Measurements from ENCODE around the gene KSR2. TPM values are rescaled to one million over a fixed set of nuclear protein-coding genes. Genes with fewer than 3 reads are reported as not detected.

Gene KSR2
- total RNA-seq, 1 donor from 2014 or later = 0.30 TPM

GRCh38 chr12:117421987-117422386 lies 546.8 kb downstream of the KSR2 start:
- Histone ChIP-seq H3K4me2 (no peak overlapping the region), H3K27ac (no peak overlapping the region), H3F3A (ENCODE audit: low read depth) (no peaks in the 10 kb centered on the region), H3K27me3 (peaks cover 6% of the 10 kb centered on the region), H4K20me1 (ENCODE audit: low read depth) (no peaks in the 10 kb centered on the region), H3K79me2 (ENCODE audit: low read depth) (no peaks in the 10 kb centered on the region), H3K4me1 (no peaks in the 10 kb centered on the region), H2AFZ (replicated peaks) (no peak overlapping the region), H3K36me3 (no peaks in the 10 kb centered on the region), H3K9ac (no peak overlapping the region), H3K4me3 (no peak overlapping the region), H3K9me3 (ENCODE audit: low read depth) (no peaks in the 10 kb centered on the region)
- TF ChIP-seq CTCF (IDR thresholded peaks at IDR 0.05) (no peak), EZH2 (IDR thresholded peaks at IDR 0.05) (no peak), EZH2phosphoT487 (IDR thresholded peaks at IDR 0.05) (no peak)
- Mint-ChIP-seq H3K4me1 (no peaks in the 10 kb centered on the region), H3K27ac (no peak overlapping the region), H3K4me3 (no peak overlapping the region), H3K36me3 (no peaks in the 10 kb centered on the region), H3K9me3 (no peaks in the 10 kb centered on the region), H3K27me3 (ENCODE audit: insufficient read depth, low read depth) (peaks cover 5% of the 10 kb centered on the region)
- DNase-seq (ENCODE audit: low spot score) = no peak

DNA sequence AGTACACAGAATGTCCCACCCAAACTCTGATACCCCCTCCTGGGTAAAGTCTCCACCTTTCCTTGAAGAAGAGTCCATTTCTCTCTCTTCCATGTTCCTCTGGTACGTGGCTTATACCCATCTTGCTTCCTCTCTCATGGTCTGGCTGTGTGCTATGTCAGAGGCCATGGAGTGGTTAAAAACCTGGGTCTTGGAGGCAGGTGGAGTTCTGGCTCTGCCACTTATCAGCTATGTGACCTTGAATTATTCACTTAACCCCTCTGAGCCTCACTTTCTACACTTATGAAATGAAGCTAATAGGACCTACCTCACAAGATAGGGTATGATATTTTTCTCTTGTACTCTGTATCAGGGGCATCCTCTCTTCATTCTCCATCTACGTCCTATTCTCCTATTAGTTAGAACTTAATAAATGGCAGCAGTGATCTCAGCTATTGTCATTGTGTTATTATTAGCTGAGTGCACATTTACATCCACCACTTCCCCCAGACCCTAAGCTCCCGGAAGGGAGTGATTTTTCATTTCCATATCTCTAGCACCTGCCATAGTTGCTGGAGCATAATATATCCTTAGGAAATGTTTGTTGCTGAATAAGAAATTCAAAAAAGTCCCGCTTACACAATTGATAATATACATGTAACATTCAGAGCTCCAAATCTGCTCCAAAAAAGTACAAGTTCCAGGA lies 547.6 kb downstream of the KSR2 start:
- Histone ChIP-seq H3F3A (ENCODE audit: low read depth) (no peaks in the 10 kb centered on the region), H3K4me3 (no peak overlapping the region), H3K27me3 (peaks cover 6% of the 10 kb centered on the region), H3K9me3 (ENCODE audit: low read depth) (no peaks in the 10 kb centered on the region), H4K20me1 (ENCODE audit: low read depth) (no peaks in the 10 kb centered on the region), H3K9ac (no peak overlapping the region), H2AFZ (replicated peaks) (no peak overlapping the region), H3K4me2 (no peak overlapping the region), H3K79me2 (ENCODE audit: low read depth) (no peaks in the 10 kb centered on the region), H3K27ac (no peak overlapping the region), H3K36me3 (no peaks in the 10 kb centered on the region), H3K4me1 (no peaks in the 10 kb centered on the region)
- no peak for DNase-seq (ENCODE audit: low spot score)
- no peaks in the 10 kb centered on the region for H3K9me3 Mint-ChIP-seq
- no peaks in the 10 kb centered on the region for H3K36me3 Mint-ChIP-seq
- no peak overlapping the region for H3K4me3 Mint-ChIP-seq
- no peak overlapping the region for H3K27ac Mint-ChIP-seq
- H3K27me3 Mint-ChIP-seq (ENCODE audit: insufficient read depth, low read depth) = peaks cover 5% of the 10 kb centered on the region
- no peak for TF ChIP-seq CTCF (IDR thresholded peaks at IDR 0.05)
- no peak for TF ChIP-seq EZH2phosphoT487 (IDR thresholded peaks at IDR 0.05)
- no peak for TF ChIP-seq EZH2 (IDR thresholded peaks at IDR 0.05)
- H3K4me1 Mint-ChIP-seq = no peaks in the 10 kb centered on the region

- no peak for TF ChIP-seq EZH2phosphoT487 (IDR thresholded peaks at IDR 0.05)
- no peak for TF ChIP-seq EZH2 (IDR thresholded peaks at IDR 0.05)
- TF ChIP-seq CTCF (IDR thresholded peaks at IDR 0.05) = no peak
- Histone ChIP-seq H3K27me3 (no peaks in the 10 kb centered on the region), H3K9me3 (ENCODE audit: low read depth) (no peaks in the 10 kb centered on the region), H3K9ac (no peak overlapping the region), H4K20me1 (ENCODE audit: low read depth) (no peaks in the 10 kb centered on the region), H2AFZ (replicated peaks) (no peak overlapping the region), H3F3A (ENCODE audit: low read depth) (no peaks in the 10 kb centered on the region), H3K27ac (no peak overlapping the region), H3K79me2 (ENCODE audit: low read depth) (no peaks in the 10 kb centered on the region), H3K4me2 (no peak overlapping the region), H3K36me3 (no peaks in the 10 kb centered on the region), H3K4me3 (no peak overlapping the region), H3K4me1 (no peaks in the 10 kb centered on the region)
- H3K4me3 Mint-ChIP-seq = no peak overlapping the region
- H3K4me1 Mint-ChIP-seq = no peaks in the 10 kb centered on the region
- DNase-seq (ENCODE audit: low spot score) = no peak
- H3K9me3 Mint-ChIP-seq = no peaks in the 10 kb centered on the region
- no peak overlapping the region for H3K27ac Mint-ChIP-seq
- H3K36me3 Mint-ChIP-seq = no peaks in the 10 kb centered on the region
- peaks cover 5% of the 10 kb centered on the region for H3K27me3 Mint-ChIP-seq (ENCODE audit: insufficient read depth, low read depth)
These were observed 551.8 kb downstream of the KSR2 start for GRCh38 chr12:117417004-117417403.
